ENCODE data around the gene CDK14.

The CDK14 gene

DNA sequence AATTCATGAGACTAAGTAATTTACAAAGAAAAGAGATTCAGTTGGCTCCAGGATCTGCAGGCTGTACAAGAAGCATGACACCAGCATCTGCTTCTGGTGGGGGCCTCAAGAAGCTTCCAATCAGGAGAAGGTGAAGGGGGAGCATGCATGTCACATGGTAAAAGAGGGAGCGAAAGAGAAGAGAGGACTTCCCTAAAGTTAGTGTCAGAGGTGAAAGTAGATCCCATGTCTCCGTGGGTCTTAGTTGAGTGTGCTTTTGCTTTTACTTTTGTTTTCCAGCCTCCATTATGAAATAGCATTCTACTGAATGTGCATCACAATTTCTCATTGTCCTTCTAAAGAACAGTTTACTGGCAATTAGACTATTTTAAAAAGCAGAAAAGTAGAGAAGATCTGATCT, 454.6 kb downstream of the CDK14 start:
- peak overlapping the region; percentile 77 for H3K27ac Mint-ChIP-seq
- no peaks in the 10 kb centered on the region for H3K9me3 Mint-ChIP-seq
- H3K4me3 Mint-ChIP-seq, result no peak overlapping the region
- no peak for DNase-seq (ENCODE audit: low spot score)
- no peaks in the 10 kb centered on the region for H3K27me3 Mint-ChIP-seq (ENCODE audit: low read depth)
- H3K36me3 Mint-ChIP-seq (ENCODE audit: low read depth), result no peaks in the 10 kb centered on the region
- H3K4me1 Mint-ChIP-seq (ENCODE audit: low read depth), result peaks cover 5% of the 10 kb centered on the region

DNA sequence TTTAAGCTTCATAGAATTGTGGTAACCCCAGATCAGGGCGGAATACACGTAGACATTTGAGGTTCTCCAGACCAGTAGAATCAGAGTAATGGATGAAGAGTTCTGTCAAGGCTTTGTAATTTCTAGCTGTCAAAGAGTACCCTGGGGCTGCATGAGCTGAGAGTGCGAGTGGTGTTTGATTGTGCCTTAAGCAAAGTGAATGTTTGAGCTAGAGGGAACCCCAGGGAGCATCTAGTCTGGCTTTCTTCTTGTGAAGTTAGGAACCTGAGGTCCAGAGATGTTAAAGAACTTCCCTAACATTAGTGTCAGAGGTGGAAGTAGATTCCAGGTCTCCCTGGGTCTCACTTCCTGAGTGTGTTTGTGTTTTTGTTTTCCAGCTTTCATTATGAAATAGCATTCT, 455.8 kb downstream of the CDK14 start:
- no peak for DNase-seq (ENCODE audit: low spot score)
- no peak overlapping the region for H3K4me3 Mint-ChIP-seq
- H3K27me3 Mint-ChIP-seq (ENCODE audit: low read depth), result no peaks in the 10 kb centered on the region
- no peaks in the 10 kb centered on the region for H3K9me3 Mint-ChIP-seq
- no peaks in the 10 kb centered on the region for H3K36me3 Mint-ChIP-seq (ENCODE audit: low read depth)
- H3K27ac Mint-ChIP-seq, result no peak overlapping the region
- peaks cover 5% of the 10 kb centered on the region for H3K4me1 Mint-ChIP-seq (ENCODE audit: low read depth)

DNA sequence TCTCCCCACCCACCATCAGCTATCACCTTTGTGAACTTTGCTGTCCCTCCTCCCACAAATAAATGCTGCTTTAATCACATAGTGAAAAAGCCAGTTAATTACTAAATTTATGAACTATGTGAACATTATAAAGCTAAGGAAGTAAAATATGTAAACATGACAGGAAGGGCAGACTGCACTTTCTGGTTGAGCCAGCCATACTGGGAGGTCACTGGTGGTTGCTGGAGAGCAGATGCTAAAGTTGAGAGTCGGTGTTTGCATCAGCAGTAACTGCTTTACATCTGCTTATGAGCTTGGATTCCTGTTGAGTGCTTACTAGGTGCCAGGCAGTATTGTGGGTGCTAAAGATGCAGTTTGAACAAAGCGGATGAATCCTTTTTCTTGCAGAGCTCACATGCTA, 458.3 kb downstream of the CDK14 start:
- Mint-ChIP-seq H3K27me3 (ENCODE audit: low read depth) (no peaks in the 10 kb centered on the region), H3K4me1 (ENCODE audit: low read depth) (peaks cover 5% of the 10 kb centered on the region), H3K9me3 (no peaks in the 10 kb centered on the region), H3K4me3 (no peak overlapping the region), H3K27ac (no peak overlapping the region), H3K36me3 (ENCODE audit: low read depth) (no peaks in the 10 kb centered on the region)
- no peak for DNase-seq (ENCODE audit: low spot score)

GRCh38 chr7:91055219-91055618, 459.1 kb downstream of the CDK14 start:
- DNase-seq (ENCODE audit: low spot score), result no peak
- no peaks in the 10 kb centered on the region for H3K9me3 Mint-ChIP-seq
- no peak overlapping the region for H3K4me3 Mint-ChIP-seq
- H3K36me3 Mint-ChIP-seq (ENCODE audit: low read depth), result no peaks in the 10 kb centered on the region
- H3K27ac Mint-ChIP-seq, result no peak overlapping the region
- H3K4me1 Mint-ChIP-seq (ENCODE audit: low read depth), result peaks cover 5% of the 10 kb centered on the region
- H3K27me3 Mint-ChIP-seq (ENCODE audit: low read depth), result no peaks in the 10 kb centered on the region

- H3K4me1 Mint-ChIP-seq (ENCODE audit: low read depth), result no peaks in the 10 kb centered on the region
- no peak overlapping the region for H3K27ac Mint-ChIP-seq
- no peaks in the 10 kb centered on the region for H3K9me3 Mint-ChIP-seq
- no peak overlapping the region for H3K4me3 Mint-ChIP-seq
- H3K27me3 Mint-ChIP-seq (ENCODE audit: low read depth), result no peaks in the 10 kb centered on the region
- no peak for DNase-seq (ENCODE audit: low spot score)
- no peaks in the 10 kb centered on the region for H3K36me3 Mint-ChIP-seq (ENCODE audit: low read depth)
Measured at GRCh38 chr7:91062713-91063112, 466.6 kb downstream of the CDK14 start.

GRCh38 chr7:91064052-91064451, 467.9 kb downstream of the CDK14 start:
- H3K4me3 Mint-ChIP-seq, result no peak overlapping the region
- no peaks in the 10 kb centered on the region for H3K36me3 Mint-ChIP-seq (ENCODE audit: low read depth)
- DNase-seq (ENCODE audit: low spot score), result no peak
- H3K27ac Mint-ChIP-seq, result no peak overlapping the region
- no peaks in the 10 kb centered on the region for H3K9me3 Mint-ChIP-seq
- H3K27me3 Mint-ChIP-seq (ENCODE audit: low read depth), result no peaks in the 10 kb centered on the region
- no peaks in the 10 kb centered on the region for H3K4me1 Mint-ChIP-seq (ENCODE audit: low read depth)

GRCh38 chr7:91064938-91065337, 468.8 kb downstream of the CDK14 start:
- H3K27me3 Mint-ChIP-seq (ENCODE audit: low read depth), result no peaks in the 10 kb centered on the region
- no peak overlapping the region for H3K27ac Mint-ChIP-seq
- H3K4me3 Mint-ChIP-seq, result no peak overlapping the region
- H3K4me1 Mint-ChIP-seq (ENCODE audit: low read depth), result no peaks in the 10 kb centered on the region
- H3K36me3 Mint-ChIP-seq (ENCODE audit: low read depth), result no peaks in the 10 kb centered on the region
- DNase-seq (ENCODE audit: low spot score), result no peak
- no peaks in the 10 kb centered on the region for H3K9me3 Mint-ChIP-seq

- Mint-ChIP-seq H3K27ac (no peak overlapping the region), H3K36me3 (ENCODE audit: low read depth) (no peaks in the 10 kb centered on the region), H3K9me3 (no peaks in the 10 kb centered on the region), H3K27me3 (ENCODE audit: low read depth) (no peaks in the 10 kb centered on the region), H3K4me1 (ENCODE audit: low read depth) (no peaks in the 10 kb centered on the region), H3K4me3 (no peak overlapping the region)
- DNase-seq (ENCODE audit: low spot score), result no peak
Measured at GRCh38 chr7:91066627-91067026, 470.5 kb downstream of the CDK14 start.

- H3K4me3 Mint-ChIP-seq, result no peak overlapping the region
- no peaks in the 10 kb centered on the region for H3K36me3 Mint-ChIP-seq (ENCODE audit: low read depth)
- no peaks in the 10 kb centered on the region for H3K9me3 Mint-ChIP-seq
- H3K4me1 Mint-ChIP-seq (ENCODE audit: low read depth), result no peaks in the 10 kb centered on the region
- H3K27ac Mint-ChIP-seq, result no peak overlapping the region
- no peaks in the 10 kb centered on the region for H3K27me3 Mint-ChIP-seq (ENCODE audit: low read depth)
- no peak for DNase-seq (ENCODE audit: low spot score)
Measured at GRCh38 chr7:91067242-91067641, 471.1 kb downstream of the CDK14 start.

- H3K9me3 Mint-ChIP-seq, result no peaks in the 10 kb centered on the region
- H3K27me3 Mint-ChIP-seq (ENCODE audit: low read depth), result no peaks in the 10 kb centered on the region
- no peak for DNase-seq (ENCODE audit: low spot score)
- no peak overlapping the region for H3K4me3 Mint-ChIP-seq
- no peaks in the 10 kb centered on the region for H3K4me1 Mint-ChIP-seq (ENCODE audit: low read depth)
- H3K27ac Mint-ChIP-seq, result no peak overlapping the region
- no peaks in the 10 kb centered on the region for H3K36me3 Mint-ChIP-seq (ENCODE audit: low read depth)
Measured at GRCh38 chr7:91068136-91068795, 472.1 kb downstream of the CDK14 start.

DNA sequence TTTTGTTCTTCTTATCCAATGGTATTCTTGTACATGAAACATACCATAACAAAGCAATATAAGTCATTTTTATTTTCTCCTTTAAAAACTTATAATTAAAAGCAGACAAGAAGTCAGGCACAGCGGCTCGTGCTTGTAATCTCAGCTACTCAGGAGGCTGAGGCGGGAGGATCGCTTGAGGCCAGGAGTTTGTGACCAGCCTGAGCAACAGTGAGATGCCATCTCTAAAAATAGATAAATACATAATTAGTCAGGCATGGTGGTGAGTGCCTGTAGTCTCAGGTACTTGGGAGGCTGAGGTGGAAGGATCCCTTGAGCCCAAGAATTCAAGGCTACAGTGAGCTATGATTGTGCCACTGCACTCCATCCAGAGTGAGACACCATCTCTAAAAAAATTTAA, 473.0 kb downstream of the CDK14 start:
- no peaks in the 10 kb centered on the region for H3K36me3 Mint-ChIP-seq (ENCODE audit: low read depth)
- H3K27me3 Mint-ChIP-seq (ENCODE audit: low read depth), result no peaks in the 10 kb centered on the region
- H3K4me3 Mint-ChIP-seq, result no peak overlapping the region
- no peaks in the 10 kb centered on the region for H3K4me1 Mint-ChIP-seq (ENCODE audit: low read depth)
- DNase-seq (ENCODE audit: low spot score), result no peak
- H3K27ac Mint-ChIP-seq, result no peak overlapping the region
- no peaks in the 10 kb centered on the region for H3K9me3 Mint-ChIP-seq

DNA sequence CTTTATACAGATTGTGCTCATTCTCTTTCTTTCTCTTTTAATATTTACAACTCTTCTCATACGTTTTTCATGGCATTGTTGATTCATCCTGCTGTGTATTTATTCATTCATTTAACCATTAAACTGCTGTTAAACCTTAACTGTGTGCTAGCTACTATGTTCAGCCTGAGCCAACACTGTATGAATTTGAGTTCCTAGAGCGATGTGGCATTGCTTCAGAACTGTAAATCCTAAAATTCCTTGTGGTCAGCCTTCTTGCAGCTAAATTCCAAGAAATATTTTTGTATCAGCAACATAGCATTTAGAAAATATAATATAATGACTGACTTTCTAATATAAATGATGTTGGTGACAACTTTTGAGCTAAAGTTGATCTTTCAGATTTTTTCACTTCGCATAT, 483.4 kb downstream of the CDK14 start:
- no peak for DNase-seq (ENCODE audit: low spot score)
- Mint-ChIP-seq H3K9me3 (no peaks in the 10 kb centered on the region), H3K4me1 (ENCODE audit: low read depth) (peaks cover 3% of the 10 kb centered on the region), H3K36me3 (ENCODE audit: low read depth) (no peaks in the 10 kb centered on the region), H3K27ac (no peak overlapping the region), H3K27me3 (ENCODE audit: low read depth) (peaks cover 3% of the 10 kb centered on the region), H3K4me3 (no peak overlapping the region)

GRCh38 chr7:91080351-91080750, 484.2 kb downstream of the CDK14 start:
- H3K36me3 Mint-ChIP-seq (ENCODE audit: low read depth), result no peaks in the 10 kb centered on the region
- peaks cover 2% of the 10 kb centered on the region for H3K27me3 Mint-ChIP-seq (ENCODE audit: low read depth)
- no peak overlapping the region for H3K27ac Mint-ChIP-seq
- DNase-seq (ENCODE audit: low spot score), result no peak
- peaks cover 7% of the 10 kb centered on the region for H3K4me1 Mint-ChIP-seq (ENCODE audit: low read depth)
- no peak overlapping the region for H3K4me3 Mint-ChIP-seq
- no peaks in the 10 kb centered on the region for H3K9me3 Mint-ChIP-seq

- H3K27me3 Mint-ChIP-seq (ENCODE audit: low read depth), result peaks cover 2% of the 10 kb centered on the region
- H3K36me3 Mint-ChIP-seq (ENCODE audit: low read depth), result no peaks in the 10 kb centered on the region
- DNase-seq (ENCODE audit: low spot score), result no peak
- no peak overlapping the region for H3K27ac Mint-ChIP-seq
- no peaks in the 10 kb centered on the region for H3K9me3 Mint-ChIP-seq
- no peak overlapping the region for H3K4me3 Mint-ChIP-seq
- H3K4me1 Mint-ChIP-seq (ENCODE audit: low read depth), result peaks cover 8% of the 10 kb centered on the region
Measured at GRCh38 chr7:91082038-91082437, 485.9 kb downstream of the CDK14 start.

- Mint-ChIP-seq H3K4me3 (no peak overlapping the region), H3K9me3 (no peaks in the 10 kb centered on the region), H3K36me3 (ENCODE audit: low read depth) (no peaks in the 10 kb centered on the region), H3K27ac (no peak overlapping the region), H3K27me3 (ENCODE audit: low read depth) (peaks cover 7% of the 10 kb centered on the region), H3K4me1 (ENCODE audit: low read depth) (peaks cover 8% of the 10 kb centered on the region)
- DNase-seq (ENCODE audit: low spot score), result no peak
Measured at GRCh38 chr7:91082852-91083495, 486.9 kb downstream of the CDK14 start.
